ENCODE results near the gene KIF3B.

DNA sequence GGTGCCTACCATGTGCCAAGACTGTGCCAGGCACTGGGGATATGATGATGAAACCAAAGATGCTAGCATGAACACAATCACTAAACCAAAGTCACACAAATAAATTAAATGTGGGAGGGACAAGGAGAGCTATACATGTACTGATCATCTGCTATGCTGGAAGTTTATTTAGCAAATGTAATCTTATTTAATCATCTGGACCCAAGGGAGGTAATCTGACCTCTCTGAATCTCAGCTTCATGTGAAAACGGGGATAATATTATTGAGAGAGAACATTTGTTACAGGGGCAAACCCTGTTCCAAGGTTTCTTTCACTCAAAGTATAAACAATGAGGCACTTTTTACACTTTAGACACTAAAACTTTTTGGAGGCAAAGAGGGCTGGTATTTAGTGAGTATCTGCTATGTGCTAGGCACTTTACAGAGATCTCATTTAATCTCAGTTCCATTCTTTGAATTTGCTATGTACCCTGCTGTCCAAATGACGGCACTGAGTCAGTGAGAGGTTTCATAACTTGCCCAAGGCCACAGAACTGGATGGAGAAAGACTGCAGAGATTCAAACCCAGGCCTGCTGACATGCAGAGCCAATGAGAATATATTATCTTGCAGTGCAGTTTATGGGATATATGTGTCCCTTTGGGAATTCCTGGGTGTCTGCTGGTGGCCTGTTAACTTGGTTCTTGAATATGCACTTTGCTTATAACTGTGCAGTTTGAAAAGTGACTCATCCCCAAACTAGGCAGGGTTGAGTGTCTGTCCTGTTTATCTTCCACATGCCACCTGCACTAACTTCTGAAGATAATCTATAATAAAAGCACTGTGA, 77.4 kb downstream of the KIF3B start:
- TF ChIP-seq, protein P1, sequence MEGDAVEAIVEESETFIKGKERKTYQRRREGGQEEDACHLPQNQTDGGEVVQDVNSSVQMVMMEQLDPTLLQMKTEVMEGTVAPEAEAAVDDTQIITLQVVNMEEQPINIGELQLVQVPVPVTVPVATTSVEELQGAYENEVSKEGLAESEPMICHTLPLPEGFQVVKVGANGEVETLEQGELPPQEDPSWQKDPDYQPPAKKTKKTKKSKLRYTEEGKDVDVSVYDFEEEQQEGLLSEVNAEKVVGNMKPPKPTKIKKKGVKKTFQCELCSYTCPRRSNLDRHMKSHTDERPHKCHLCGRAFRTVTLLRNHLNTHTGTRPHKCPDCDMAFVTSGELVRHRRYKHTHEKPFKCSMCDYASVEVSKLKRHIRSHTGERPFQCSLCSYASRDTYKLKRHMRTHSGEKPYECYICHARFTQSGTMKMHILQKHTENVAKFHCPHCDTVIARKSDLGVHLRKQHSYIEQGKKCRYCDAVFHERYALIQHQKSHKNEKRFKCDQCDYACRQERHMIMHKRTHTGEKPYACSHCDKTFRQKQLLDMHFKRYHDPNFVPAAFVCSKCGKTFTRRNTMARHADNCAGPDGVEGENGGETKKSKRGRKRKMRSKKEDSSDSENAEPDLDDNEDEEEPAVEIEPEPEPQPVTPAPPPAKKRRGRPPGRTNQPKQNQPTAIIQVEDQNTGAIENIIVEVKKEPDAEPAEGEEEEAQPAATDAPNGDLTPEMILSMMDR (conservative IDR thresholded peaks at IDR 0.05) = no peak
- TF ChIP-seq ZFX (IDR thresholded peaks at IDR 0.05) = no peak

All from C4-2B (cell line).